A673 (cell line): ENCODE results near the gene SUPT3H.

ENCODE experiments used
- CTCF ChIP-seq: fragments of 300-800, 200-600 bp; sonication (generic); conservative IDR thresholded peaks from 2 replicates; pipeline ENCODE4 v1.5.1; 2017; ENCODE audit warnings: low read depth, mild to moderate bottlenecking, antibody characterized with exemption, low read length, moderate library complexity, mixed read lengths
- EZH2 ChIP-seq: fragments of 200-600 bp; sonication (generic); IDR thresholded peaks from 2 replicates; pipeline ENCODE4 v1.6.1; 2017; ENCODE audit warnings: borderline replicate concordance, low read depth, mild to moderate bottlenecking, mixed read lengths, antibody characterized with exemption, low read length; ENCODE audit not compliant: poor library complexity, severe bottlenecking

GRCh38 chr6:45229416-45229815 lies 148.3 kb downstream of the SUPT3H start:
- TF ChIP-seq CTCF (no peak), EZH2 (no peak)
